HCT116 (cell line): Measurements from ENCODE around the gene WDR26. TPM values are rescaled to one million over a fixed set of nuclear protein-coding genes. Genes with fewer than 3 reads are reported as not detected.
A peak's percentile ranks its signal among the peaks of the same experiment; 100 is the strongest.
"Not testable (repeated sequence)": the region's sequence is repeated elsewhere in the genome, so short reads cannot be mapped to it uniquely, and the experiment has no call there.

Experiments
- ATAC-seq: fragments of 200-7000 bp; cut with Tn5 transposase; 2 replicates; pipeline ENCODE4 v1.9.1; 2020; ENCODE audit warnings: mild to moderate bottlenecking, moderate library complexity
- BruUV-seq: library from RNA; stranded (reverse); fragments of 400-500 nt; replicated peaks from 2 replicates; lab custom pipeline; 2021; lab: Mats Ljungman, UMichigan
- CTCF ChIA-PET: fragments of 300-600 bp; sonication (Branson Sonifier 250); formaldehyde crosslinking; loops from one replicate; lab custom pipeline; 2021; ENCODE audit warnings: antibody characterized with exemption; lab: Charles Lee
- POLR2A ChIA-PET: fragments of 300-600, 350-600 bp; sonication (Branson Sonifier 250); formaldehyde crosslinking; loops from one replicate; lab custom pipeline; 2021; ENCODE audit warnings: antibody characterized with exemption; lab: Charles Lee
- RAD21 ChIA-PET, 2 experiments: fragments of 300-600 bp; sonication (Branson Sonifier 250); formaldehyde crosslinking; loops; one replicate each; lab custom pipeline; 2023; ENCODE audit warnings: low total read pairs in 2 of 2; ENCODE audit not compliant: uncharacterized antibody in 2 of 2, unreplicated experiment in 2 of 2, low non-redundant PET in 1 of 2; lab: Charles Lee
- DNase-seq: peaks from one replicate; pipeline ENCODE4 v3.0.0-alpha.2; 2010; ENCODE audit warnings: low read depth, low spot score
- H2AFZ ChIP-seq: fragments of 200-600 bp; shearing (Covaris generic), sonication (generic); 2 replicates; pipeline ENCODE4 v1.6.1; 2017; ENCODE audit warnings: low read depth, mixed run types, mixed read lengths, antibody characterized with exemption, low read length; ENCODE audit not compliant: poor library complexity, severe bottlenecking
- H3K27ac ChIP-seq: 2 replicates; pipeline ENCODE4 v1.5.1; 2012; ENCODE audit warnings: low read depth, low read length
- H3K27me3 ChIP-seq: fragments of 200-600 bp; sonication (generic); 2 replicates; pipeline ENCODE4 v1.6.1; 2016; ENCODE audit warnings: mixed run types, low read length, mixed read lengths; ENCODE audit not compliant: insufficient read depth
- H3K36me3 ChIP-seq, 2 experiments: fragments of 200-500 bp in 1 of 2; fragments of 200-600 bp in 1 of 2; sonication (Bioruptor generic) in 1 of 2; sonication (generic) in 1 of 2; 2 replicates each; pipeline versions ENCODE4 v1.5.1 to v1.6.1; 2014 to 2016; ENCODE audit warnings: low read length in 2 of 2, inconsistent platforms in 1 of 2, mixed read lengths in 1 of 2, mixed run types in 1 of 2; ENCODE audit not compliant: insufficient read depth in 2 of 2, control insufficient read depth in 1 of 2
- H3K4me1 ChIP-seq, 2 experiments: fragments of 200-600 bp in 1 of 2; sonication (generic) in 1 of 2; 2 replicates each; pipeline versions ENCODE4 v1.5.1 to v1.6.1; 2012 to 2017; ENCODE audit warnings: low read length in 2 of 2, inconsistent platforms in 1 of 2, mild to moderate bottlenecking in 1 of 2, mixed read lengths in 1 of 2, mixed run types in 1 of 2, moderate library complexity in 1 of 2; ENCODE audit not compliant: insufficient read depth in 2 of 2, control insufficient read depth in 1 of 2
- H3K4me2 ChIP-seq: fragments of 200-600 bp; sonication (generic); 2 replicates; pipeline ENCODE4 v1.6.1; 2017; ENCODE audit warnings: mixed run types, low read length, mixed read lengths
- H3K4me3 ChIP-seq, 2 experiments: fragments of 200-600 bp in 1 of 2; sonication (generic) in 1 of 2; replicated peaks in 1 of 2; 2 replicates each; pipeline ENCODE4 v1.5.1; 2011 to 2016; ENCODE audit warnings: low read length in 2 of 2, control low read depth in 1 of 2, low read depth in 1 of 2, mild to moderate bottlenecking in 1 of 2, mixed read lengths in 1 of 2, mixed run types in 1 of 2
- H3K79me2 ChIP-seq: fragments of 200-600 bp; sonication (generic); 2 replicates; pipeline ENCODE4 v1.6.1; 2017; ENCODE audit warnings: mild to moderate bottlenecking, mixed run types, low read length, moderate library complexity, mixed read lengths; ENCODE audit not compliant: insufficient read depth
- H3K9ac ChIP-seq: fragments of 200-600 bp; sonication (generic); 2 replicates; pipeline ENCODE4 v1.6.1; 2016; ENCODE audit warnings: low read length, mixed read lengths
- H3K9me2 ChIP-seq: fragments of 200-600 bp; sonication (generic), shearing (Covaris generic); 2 replicates; pipeline ENCODE4 v1.6.1; 2017; ENCODE audit warnings: mixed run types, mild to moderate bottlenecking, moderate library complexity; ENCODE audit not compliant: insufficient read depth
- H3K9me3 ChIP-seq, 2 experiments: fragments of 200-500 bp in 1 of 2; fragments of 200-600 bp in 1 of 2; sonication (Bioruptor generic) in 1 of 2; sonication (generic) in 1 of 2; 2 replicates each; pipeline ENCODE4 v1.6.1; 2014 to 2017; ENCODE audit warnings: low read length in 2 of 2, mixed read lengths in 2 of 2, inconsistent platforms in 1 of 2, low read depth in 1 of 2, mild to moderate bottlenecking in 1 of 2, mixed run types in 1 of 2, moderate library complexity in 1 of 2; ENCODE audit not compliant: control insufficient read depth in 1 of 2, insufficient read depth in 1 of 2
- H4K20me1 ChIP-seq: fragments of 200-600 bp; sonication (generic), shearing (Covaris generic); 2 replicates; pipeline ENCODE4 v1.6.1; 2017; ENCODE audit warnings: mixed run types, mild to moderate bottlenecking, moderate library complexity; ENCODE audit not compliant: insufficient read depth
- CBX3 ChIP-seq: IDR thresholded peaks from 2 replicates; pipeline ENCODE4 v1.6.1; 2012; ENCODE audit warnings: low read depth
- EZH2phosphoT487 ChIP-seq: fragments of 200-600 bp; IDR thresholded peaks from 2 replicates; pipeline ENCODE4 v1.6.1; 2018; ENCODE audit warnings: antibody characterized with exemption, borderline replicate concordance
- REST ChIP-seq: IDR thresholded peaks from 2 replicates; pipeline ENCODE4 v1.6.1; 2012; ENCODE audit warnings: low read depth
- intact Hi-C: fragments of 100-400 bp; cut with micrococcal nuclease; formaldehyde crosslinking; loops from 2 replicates; pipeline ENCODE4 v1.10.0; 2022
- total RNA-seq: library from RNA; stranded (reverse); gene quantifications from one replicate; pipeline ENCODE4 v1.2.1, GENCODE V29; 2021; ENCODE audit not compliant: unreplicated experiment

The WDR26 gene
- total RNA-seq, 1 experiment from 2014 or later = 57.2 TPM

GRCh38 chr1:224349716-224350115 lies 84.9 kb downstream of the WDR26 start:
- BruUV-seq, H3K9me2 ChIP-seq, H3K36me3 ChIP-seq, CTCF ChIA-PET, H3K27me3 ChIP-seq, ATAC-seq, H3K4me3 ChIP-seq, intact Hi-C loops, H4K20me1 ChIP-seq, RAD21 ChIA-PET, DNase-seq, POLR2A ChIA-PET, H2AFZ ChIP-seq, H3K9me3 ChIP-seq, H3K79me2 ChIP-seq, H3K9ac ChIP-seq, H3K27ac ChIP-seq, H3K4me1 ChIP-seq, H3K4me2 ChIP-seq: not testable (repeated sequence)

DNA sequence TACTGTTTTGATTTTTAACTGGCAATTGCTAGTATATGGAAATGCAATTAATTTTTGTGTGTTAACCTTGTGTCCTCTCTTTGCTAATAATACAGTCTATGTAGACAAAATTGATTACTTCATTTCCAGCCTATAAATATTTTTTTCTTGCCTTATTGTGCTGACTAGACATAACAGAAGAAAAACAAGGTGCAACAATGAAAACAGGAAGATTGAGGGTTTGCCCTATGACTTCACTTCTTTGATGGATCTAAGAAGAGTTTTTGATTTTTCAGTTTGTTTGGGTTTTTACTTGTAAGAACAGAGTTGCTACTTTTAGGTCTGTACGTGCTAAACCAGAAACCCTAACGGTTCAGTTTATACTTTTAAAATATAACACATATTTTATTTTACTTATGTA lies 86.5 kb downstream of the WDR26 start:
- H3K9ac ChIP-seq = no peak overlapping the region
- ChIA-PET RAD21 (no interaction called here), CTCF (no interaction called here), POLR2A (no interaction called here)
- no peak for TF ChIP-seq EZH2phosphoT487
- no peak overlapping the region for H3K4me3 ChIP-seq
- BruUV-seq = no TSS peak
- DNase-seq = no peak
- H2AFZ ChIP-seq = no peak overlapping the region
- intact Hi-C loops = no loop called here
- no peak overlapping the region for H3K4me2 ChIP-seq
- ATAC-seq = no peak
- H3K9me3 ChIP-seq = peaks cover 6 to 11% of the 10 kb centered on the region in 2 experiments; a peak in 2 of 4 replicates
- H3K27ac ChIP-seq = no peak overlapping the region
- H3K27me3 ChIP-seq = no peaks in the 10 kb centered on the region
- no peaks in the 10 kb centered on the region for H4K20me1 ChIP-seq
- H3K36me3 ChIP-seq = no peaks in the 10 kb centered on the region
- H3K9me2 ChIP-seq = no peaks in the 10 kb centered on the region
- no peaks in the 10 kb centered on the region for H3K79me2 ChIP-seq
- no peaks in the 10 kb centered on the region for H3K4me1 ChIP-seq

GRCh38 chr1:224343679-224344078 lies 90.9 kb downstream of the WDR26 start:
- Histone ChIP-seq H3K4me1 (no peaks in the 10 kb centered on the region), H3K27me3 (no peaks in the 10 kb centered on the region), H4K20me1 (no peaks in the 10 kb centered on the region), H3K27ac (no peak overlapping the region), H3K36me3 (no peaks in the 10 kb centered on the region), H3K79me2 (no peaks in the 10 kb centered on the region), H3K9me3 (peaks cover 8 to 14% of the 10 kb centered on the region in 2 experiments; a peak in 2 of 4 replicates), H3K4me3 (no peak overlapping the region), H3K4me2 (no peak overlapping the region), H2AFZ (no peak overlapping the region), H3K9ac (no peak overlapping the region), H3K9me2 (no peaks in the 10 kb centered on the region)
- TF ChIP-seq REST = no peak
- TF ChIP-seq CBX3 = peak; percentile 93
- BruUV-seq = no TSS peak
- ATAC-seq = no peak
- CTCF ChIA-PET = no interaction called here
- intact Hi-C loops = no loop called here
- POLR2A ChIA-PET = no interaction called here
- RAD21 ChIA-PET = no interaction called here
- DNase-seq = no peak
